ENCODE measurements around the gene PRKCD.
A peak's percentile ranks its signal among the peaks of the same experiment; 100 is the strongest.

PRKCD gene

DNA sequence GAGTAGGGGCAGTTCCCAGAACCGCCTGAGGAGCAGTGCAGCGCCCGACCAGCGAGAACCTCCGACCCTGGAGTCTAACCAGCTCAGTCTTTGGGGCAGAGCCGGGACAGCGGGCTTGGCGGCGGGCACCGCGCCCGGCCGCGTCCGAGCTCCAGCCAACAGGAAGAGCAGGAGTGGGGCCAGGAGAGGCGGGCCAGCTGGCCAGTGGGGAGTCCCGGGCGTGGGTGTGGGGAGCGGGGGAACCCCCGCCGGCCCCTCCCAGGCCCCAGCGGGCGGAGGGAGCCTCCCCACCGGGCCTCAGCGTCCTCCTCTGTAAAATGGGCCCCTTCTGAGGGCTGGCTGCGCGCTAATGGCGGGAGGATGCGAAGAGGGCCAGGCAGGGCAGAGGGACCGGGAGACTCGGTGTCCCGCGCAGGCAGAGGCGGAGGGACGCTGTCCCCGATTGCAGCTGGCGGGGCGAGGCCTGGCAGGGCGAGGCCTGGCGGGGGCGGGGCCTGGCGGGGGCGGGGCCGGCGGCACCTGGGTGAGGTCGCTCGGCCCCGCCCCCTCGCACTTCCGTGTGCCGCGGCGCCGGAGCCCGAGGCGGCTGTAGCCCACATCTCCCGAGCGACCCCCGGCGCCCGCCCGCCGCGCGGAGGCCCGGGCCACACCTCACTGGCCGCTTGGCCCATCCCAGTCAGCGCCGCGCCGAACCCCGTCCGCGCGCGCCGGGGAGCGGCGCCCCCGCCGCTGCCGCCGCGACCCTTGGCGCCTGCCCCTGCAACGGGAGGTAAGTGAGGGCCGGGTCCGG lies at the start of gene PRKCD:
Gene PRKCD, plus strand, starts transcription at position 550 of the 790 bp plus-strand sequence. CDS start 17,214 bp downstream, outside the sequence.
- peak; percentile 66 for DNase-seq (ENCODE audit: low spot score)

DNA sequence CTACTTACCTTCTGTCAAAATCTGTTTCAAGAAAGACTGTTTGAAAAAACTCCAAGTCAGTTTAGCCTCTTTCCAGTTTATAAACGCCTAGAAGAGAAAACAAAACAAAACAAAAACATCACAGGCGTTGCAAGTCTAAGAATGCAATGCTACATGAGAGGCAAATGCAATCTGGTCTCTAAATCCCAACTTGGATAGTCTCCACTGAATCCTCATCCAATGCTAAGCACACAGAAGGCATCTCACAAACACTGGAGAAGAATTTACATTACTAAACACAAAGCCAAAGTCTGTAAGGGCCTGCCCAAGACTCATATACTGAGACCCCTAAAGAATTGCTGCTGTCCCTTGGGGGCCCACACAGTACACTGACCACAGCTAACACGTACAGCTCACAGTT lies 49.2 kb upstream of the PRKCD start:
- no peak for DNase-seq (ENCODE audit: low spot score)

DNA sequence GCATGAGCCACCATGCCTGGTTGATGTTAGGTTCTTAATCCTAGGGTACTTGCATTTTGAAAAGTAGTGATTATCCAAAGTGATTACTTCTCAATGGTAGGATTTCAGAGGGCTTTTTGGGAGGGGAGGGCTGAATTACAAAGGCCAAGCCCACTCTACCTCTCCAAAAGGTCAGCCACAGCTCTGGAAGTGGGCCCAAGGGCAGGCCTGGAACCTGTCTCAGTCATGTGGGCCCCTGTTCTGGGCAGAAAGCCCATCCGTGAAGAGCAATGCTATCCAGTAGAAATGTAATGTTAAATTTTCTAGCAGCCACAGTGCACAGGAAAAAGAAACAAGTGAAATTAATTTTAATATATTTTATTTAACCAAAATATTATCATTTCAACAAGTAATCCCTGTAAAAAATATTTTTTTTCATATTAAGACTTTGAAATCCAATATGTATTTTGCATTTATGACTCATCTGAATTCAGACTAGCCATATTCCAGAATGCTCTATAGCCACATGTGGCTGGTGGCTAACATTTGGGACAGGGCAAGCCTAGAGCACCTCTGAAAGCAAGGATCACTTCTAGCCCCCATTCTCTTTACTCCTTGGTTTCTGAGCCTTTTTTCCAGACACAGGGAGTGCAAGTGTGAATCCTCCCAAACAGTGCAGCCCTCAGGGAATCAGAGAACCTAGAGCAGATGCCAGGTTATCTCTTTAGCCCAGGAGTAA lies 47.6 kb upstream of the PRKCD start:
- DNase-seq (ENCODE audit: low spot score), result no peak

DNA sequence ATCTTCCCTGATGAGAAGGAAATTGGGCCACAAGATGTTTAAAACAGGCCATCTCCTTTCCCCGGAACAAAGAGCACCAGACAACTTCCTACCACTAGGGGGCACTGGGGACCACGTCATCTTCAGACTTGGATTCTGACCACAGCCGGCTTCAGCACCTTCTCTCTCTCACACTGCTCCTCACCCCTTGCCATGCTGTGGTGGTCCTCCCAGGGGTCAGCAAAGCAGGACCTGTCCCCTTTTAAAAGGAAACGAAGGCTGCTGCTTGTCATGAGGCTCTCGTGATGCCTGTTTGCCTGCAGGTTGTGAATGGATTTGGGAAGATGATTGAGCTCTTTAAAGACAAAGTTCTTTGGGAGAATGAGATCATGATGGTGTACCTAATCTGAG lies 47.0 kb upstream of the PRKCD start:
- DNase-seq (ENCODE audit: low spot score), result peak; percentile 34

DNA sequence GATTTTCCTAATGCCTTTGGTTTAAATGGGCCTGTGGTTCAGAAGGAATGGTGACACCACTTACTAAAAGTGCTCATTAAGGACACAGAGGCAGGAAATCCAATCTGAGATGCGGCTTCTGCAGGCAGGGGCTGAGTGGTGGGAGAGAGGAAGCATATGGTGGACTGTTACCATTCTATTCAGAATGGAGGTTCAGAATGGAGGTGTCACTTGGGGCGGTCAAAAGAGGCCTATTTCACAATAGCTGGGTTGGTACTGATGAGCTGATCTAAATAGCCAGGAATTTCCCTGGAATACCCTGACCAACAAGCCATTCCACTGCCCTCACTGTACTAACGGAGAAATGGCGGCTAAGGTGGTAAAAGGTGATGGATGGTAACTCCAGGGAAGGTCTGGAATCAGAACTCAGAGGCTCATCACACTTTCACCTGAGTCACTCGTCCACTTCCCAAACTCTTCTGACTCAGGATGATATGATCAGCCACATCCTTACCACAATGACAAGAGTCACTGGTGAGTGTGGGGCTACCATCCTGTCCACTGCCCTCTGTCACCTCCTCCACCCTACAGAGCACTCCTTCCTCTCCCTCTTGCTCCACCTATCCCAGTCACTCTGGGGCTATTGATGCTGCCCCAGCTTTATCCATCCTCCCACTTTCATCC lies 46.5 kb upstream of the PRKCD start:
- DNase-seq (ENCODE audit: low spot score), result no peak

DNA sequence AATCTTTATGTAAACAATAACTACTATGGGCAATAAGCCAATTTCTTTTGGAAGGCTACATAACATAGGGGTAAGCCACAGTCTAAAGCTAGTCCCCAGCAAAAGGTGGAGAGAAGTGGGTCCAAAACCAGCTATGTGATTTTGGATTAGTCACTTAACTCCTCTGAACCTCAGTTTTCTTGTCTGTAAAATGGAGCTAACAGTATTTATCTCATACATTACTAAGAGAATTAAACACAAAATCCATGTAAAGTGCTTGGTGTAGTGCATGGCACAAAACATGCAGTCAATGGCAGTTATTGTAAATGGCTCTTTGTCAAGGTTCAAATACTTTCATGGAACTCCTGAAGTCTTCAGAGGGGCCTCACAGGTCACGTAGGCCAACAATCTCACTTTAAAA lies 44.1 kb upstream of the PRKCD start:
- no peak for DNase-seq (ENCODE audit: low spot score)

DNA sequence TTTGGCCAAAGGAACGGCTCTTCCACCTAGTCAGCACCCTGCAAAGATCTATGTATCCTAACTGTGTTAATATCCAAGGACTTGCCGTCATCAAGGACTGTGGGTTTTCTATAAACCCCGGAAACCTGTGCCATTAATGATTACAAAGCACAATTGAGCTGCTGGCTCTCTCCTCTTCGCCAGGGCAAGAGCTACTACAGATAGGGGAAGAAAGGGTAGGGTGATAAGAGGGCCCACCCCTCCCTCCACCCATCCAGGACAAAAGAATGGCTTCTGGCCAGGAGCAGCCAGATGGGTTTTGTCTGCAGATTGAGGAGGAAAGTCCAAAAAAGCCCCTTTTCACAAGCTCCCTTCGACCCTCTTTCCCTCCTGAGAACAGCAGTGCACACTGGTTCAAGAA lies 40.7 kb upstream of the PRKCD start:
- DNase-seq (ENCODE audit: low spot score), result no peak

DNA sequence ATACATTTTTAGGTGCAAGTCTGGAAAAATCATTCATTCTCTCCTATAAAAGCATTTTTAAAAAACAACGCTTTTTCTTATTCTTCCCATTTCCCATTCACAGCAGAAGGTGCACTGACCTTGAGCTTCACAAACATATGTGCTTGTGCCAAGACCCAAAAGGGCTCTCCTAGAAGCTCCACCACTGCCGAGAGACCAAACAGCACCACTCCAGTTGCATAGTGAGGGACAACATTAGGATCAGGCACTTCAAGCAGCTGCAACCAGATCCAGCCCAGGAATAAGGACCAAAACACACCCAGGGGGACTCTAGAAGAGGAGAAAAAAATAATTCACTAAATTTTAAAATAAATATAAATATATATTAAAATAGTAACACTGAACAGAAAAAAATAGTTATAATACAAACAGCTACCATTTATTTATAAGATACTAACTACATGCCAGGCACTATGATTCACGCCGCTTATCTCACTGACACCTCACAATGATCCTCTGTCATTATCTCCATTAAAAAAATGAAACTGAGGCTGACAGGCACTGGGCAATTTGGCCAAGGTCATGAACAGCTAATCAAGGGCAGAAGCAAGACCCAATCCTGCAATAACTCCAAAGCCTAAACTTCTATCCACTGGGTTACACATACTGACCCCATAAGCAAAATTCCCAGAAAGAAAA lies 38.6 kb upstream of the PRKCD start:
- no peak for DNase-seq (ENCODE audit: low spot score)

DNA sequence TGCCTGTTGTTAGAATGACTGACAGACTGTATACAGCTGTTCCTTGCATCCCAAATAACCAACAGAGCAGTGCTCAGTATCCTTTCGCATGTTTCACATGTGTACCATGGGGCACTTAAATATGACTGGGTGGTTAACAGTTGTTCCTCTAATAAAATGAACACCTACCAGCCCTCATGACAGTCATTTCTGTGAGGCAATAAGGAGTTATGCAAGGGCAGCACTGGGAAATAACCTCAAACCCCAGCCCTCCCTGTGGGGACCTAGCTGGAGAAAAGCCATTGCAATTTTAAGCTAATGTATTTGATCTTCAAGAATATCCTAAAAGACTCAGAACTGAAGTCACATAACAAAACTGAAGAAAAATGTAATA lies 38.1 kb upstream of the PRKCD start:
- no peak for DNase-seq (ENCODE audit: low spot score)

DNA sequence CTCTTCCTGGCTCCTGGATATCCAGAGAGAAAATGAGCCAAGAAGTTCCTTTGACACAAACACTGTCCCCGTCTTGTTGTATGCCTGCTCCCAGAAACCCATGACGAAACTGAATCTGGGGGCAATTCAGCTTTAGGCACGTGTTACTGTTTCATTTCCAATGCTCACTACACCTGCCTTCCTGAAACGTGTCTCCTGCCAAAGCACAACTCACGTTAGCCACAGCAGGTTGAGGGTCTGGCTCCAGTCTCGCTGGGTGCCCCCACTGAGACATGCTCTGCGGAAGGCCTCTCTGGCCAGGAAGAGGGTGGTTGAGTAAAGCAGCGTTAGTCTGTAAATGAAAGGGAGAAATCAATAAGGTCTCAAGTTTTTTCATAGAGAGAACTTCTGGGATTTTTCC lies 37.5 kb upstream of the PRKCD start:
- DNase-seq (ENCODE audit: low spot score), result no peak

DNA sequence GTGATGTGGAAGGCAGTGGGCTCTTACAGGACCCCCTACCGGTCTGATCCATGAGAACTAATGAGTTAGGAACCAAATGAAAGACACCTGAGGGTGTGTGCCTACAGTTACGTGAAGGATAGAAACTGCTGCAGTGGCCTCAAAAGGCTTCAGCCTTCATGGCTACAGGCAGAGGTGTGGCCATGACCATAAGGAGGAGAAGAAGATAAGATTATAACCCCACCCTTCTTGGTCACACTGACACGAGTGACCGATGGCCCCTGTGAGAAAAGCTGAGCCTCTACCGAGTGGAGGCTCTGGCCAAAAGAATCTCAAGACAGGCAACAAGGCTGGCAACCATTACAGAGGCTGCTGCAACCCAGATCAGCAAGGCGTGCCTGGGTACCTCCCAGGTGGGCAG lies 37.1 kb upstream of the PRKCD start:
- no peak for DNase-seq (ENCODE audit: low spot score)

DNA sequence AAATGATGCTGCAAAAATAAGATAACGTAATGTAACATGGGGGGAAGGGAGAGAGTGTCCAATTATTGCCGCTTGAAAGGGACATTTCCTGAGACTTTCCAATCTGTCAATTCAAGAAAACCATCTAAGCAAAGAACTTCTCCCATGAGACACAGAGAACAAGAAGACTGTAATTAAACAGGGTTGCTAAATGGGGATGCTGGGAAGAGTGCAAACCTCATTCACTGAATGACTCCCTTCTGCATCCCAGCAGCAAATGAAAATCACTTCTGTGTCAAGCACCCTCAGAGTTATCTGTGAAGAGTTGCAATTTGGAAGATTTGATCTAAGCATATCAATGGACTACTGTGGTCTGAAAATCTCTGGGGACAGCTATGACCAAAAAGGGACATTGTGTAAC lies 34.4 kb upstream of the PRKCD start:
- DNase-seq (ENCODE audit: low spot score), result no peak

DNA sequence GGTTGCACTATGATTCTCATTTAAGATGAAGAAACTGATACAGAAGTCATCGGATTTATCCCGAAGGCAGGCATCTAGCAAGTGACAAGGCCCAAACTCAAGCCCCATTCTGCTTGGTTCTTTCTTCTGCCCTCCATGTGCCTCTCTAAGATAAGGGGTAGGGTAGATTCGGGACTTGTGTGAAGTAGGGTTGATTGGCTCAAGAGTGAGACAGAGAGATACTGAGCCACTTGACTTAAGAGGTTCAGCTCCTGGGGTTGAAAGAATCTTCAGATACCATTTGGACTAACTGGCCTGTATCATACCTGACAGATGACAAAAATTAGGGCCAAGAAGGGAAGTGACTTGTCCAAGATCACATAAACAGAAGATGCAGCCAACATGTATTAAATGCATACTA lies 31.7 kb upstream of the PRKCD start:
- DNase-seq (ENCODE audit: low spot score), result no peak

DNA sequence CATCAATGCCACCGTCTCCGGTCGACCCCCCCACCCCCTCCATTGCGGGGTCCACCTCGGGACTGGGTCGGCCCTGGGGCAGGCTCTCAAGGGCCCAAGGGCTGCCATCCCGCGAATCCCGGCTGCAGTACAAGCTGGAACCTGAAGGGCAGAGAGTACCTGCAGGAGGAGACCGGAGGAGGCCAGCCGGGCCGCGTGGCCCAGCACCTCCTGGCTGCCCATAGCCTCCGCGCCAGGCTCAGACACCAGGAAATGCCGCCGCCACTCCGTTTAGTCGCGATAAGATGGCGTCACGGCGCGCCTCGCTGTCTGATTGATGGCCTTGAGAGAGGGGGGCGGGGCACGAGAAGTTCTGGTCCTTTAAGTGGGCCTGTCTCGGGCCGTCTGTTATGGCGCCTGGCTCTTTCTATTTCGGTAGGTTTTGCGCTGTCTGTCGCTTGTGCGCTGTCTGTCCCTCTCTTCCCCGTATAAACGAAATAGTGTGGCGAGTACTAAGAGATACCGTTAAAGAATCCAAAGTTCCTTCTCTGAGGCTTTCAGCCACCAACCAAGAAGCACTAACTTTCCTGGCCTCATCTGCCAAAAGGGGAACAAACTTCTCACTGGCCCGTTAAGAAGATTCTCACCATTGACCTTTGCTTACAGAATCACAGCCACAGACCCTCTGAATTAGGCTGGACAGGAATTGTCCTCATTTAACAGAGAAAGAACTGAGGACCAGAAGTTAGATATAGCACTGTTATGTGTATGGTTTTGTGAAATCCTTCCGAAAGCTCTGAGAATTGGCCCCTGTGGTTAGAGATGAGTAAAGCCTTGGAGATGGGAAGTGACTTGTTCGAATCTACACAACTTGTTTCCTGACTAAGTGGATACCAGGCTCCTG lies 30.6 kb upstream of the PRKCD start, which contains the start of gene RFT1:
Gene RFT1, minus strand, starts transcription at position 257 of the 883 bp plus-strand sequence. Its CDS starts 35 bp downstream, at position 222.
- DNase-seq (ENCODE audit: low spot score), result peak; percentile 50

DNA sequence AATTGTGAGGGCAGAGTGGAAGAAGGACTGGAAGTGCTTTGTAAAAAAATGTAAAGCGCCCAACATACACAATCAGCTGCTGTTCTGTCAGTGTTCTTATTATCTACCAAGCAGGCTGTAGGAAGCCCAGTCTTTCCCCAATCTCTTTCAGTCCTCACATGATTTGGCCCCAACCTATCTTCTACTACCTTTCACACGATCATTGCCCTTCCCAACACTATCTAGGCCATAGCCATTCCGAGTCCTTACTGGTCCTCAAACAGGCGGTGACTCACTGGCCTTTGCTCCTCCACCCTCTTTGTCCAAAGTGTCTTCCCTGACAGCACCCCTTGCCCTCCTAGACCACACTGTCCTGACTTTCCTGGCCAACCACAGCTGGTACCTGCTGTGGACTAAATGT lies 29.9 kb upstream of the PRKCD start:
- DNase-seq (ENCODE audit: low spot score), result no peak

DNA sequence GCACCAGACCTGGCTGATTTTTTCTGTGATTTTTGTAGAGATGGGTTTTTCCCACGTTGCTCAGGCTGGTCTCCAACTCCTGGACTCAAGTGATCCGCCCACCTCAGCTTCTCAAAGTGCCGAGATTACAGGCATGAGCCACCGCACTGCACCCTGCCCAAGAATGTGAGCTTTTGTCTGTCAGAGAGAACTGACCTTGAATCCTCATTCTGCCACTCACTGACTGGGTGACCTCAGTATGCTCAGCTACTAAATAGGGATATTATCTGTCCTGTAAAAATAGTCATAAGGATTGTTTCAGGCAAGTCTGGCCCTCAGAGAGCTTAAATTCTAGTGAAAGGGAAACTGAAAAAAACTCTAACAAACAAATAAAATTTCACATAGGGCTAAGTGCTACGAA lies 28.7 kb upstream of the PRKCD start:
- DNase-seq (ENCODE audit: low spot score), result no peak

DNA sequence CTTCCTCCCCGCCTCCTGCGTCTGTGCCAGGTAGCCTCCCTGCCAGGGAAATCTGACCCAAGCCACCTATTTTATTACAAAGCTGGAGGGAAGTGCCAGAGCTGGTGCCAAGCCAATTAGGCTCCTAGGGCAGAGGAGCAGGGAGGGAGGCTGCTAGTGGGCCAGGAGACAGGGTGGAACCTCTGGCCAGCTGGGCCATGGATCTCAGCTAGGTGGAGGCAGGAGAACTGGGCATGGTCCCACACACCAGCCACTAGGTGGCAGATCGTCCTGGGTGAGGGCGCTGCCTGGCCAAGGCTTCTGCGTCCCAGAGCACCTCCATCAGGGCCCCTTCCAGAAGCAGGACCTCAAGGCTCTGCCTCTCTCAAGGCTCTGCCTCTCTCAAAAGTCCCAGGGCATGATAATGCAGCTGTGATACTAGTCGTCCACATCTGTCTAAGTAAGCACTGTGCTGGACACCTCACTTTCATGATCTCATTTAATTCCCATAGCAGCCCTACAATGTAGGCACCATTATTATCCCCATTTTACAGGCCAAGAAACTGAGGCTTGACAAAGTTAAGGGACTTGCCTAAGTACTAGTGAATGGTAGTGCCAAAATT lies 26.3 kb upstream of the PRKCD start:
- DNase-seq (ENCODE audit: low spot score), result peak; percentile 58

DNA sequence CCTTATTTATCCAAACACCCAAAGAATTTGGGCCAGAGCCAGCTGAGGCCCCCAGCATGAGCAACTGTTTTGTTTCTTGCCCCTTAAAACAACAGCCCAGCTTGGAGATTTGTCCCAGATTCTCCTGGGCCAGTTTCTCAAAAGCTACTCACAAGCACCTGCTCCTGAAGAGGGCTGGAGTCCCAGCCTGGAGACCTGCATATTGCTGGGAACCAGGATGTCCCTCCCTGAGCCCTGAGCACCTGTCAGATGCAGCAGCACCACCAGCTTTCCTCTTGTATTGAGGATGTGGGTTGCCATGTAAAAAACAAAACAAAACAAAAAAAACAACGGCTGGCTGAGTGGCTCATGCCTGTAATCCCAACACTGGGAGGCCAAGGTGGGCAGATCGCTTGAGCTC lies 23.8 kb upstream of the PRKCD start:
- DNase-seq (ENCODE audit: low spot score), result no peak

DNA sequence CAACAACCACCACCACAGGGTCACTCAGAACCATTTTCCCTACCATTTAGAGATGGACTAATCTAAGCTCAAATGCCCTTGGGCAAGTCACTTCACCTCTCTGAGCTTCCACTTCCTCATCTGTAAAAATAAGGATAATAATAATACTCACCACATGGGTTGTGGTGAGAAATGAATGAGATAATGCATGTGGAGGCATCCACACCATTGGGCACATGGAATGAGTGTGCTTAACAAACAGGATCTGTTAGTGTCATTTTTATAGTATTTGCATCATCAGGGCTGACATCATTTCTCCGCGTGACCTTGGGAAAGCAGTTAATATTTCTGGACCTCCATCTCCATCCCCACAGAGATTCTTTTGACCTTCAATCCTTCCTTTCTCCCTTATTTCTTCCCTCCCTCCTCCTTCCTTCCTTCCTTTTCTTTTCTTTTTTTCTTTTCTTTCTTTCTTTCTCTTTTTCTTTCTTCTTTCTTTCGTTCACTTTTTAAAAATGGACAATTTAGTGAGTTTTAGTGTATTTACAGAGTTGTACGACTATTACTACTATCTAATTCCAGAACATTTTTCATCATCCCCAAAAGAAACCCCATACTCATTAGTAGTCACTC lies 23.1 kb upstream of the PRKCD start:
- DNase-seq (ENCODE audit: low spot score), result no peak
